ENCODE data around the gene APOL6. TPM values are rescaled to one million over a fixed set of nuclear protein-coding genes. Genes with fewer than 3 reads are reported as not detected.

The APOL6 gene
- total and polyA plus RNA-seq, 2 of the 4 experiments (the other 2 are of a cell fraction): 1.2 to 7.2 TPM

DNA sequence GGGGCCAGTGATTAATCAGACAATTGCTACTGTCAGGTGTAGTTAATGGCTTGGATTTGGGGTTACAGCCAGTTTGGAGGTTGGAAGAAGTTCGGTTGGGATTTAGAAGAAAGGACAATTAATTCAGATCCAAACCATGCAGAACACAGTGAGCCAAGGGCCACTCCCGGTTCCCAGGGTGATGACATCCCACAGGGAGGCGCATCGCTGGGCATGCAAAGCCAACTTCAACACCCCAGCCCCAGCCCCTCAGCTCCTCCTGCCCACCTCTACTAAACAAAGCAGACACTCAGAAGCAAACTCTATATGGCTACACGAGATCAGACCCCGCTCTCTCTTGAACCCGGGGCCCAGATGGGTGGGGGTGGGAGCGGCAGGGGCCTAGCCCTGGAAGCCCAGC is 41.3 kb upstream of the APOL6 start:
- Histone ChIP-seq H3K9me1 (ENCODE audit: insufficient read depth, low read length) (no peaks in the 10 kb centered on the region), H3K27ac (ENCODE audit: insufficient read depth, low read length) (no peak overlapping the region), H4K91ac (ENCODE audit: insufficient read depth, low read depth, low read length) (no peak overlapping the region), H3K14ac (replicated peaks; ENCODE audit: low read depth, low read length) (no peak overlapping the region), H3K4me3 (ENCODE audit: insufficient read depth, low read depth, low read length) (no peak overlapping the region), H3K9ac (ENCODE audit: low read depth, low read length) (no peak overlapping the region), H3K36me3 (ENCODE audit: control insufficient read depth, insufficient read depth, low read length) (no peaks in the 10 kb centered on the region), H3K79me1 (ENCODE audit: low read depth in 1 of 2, low read length in 2 of 2) (no peaks in the 10 kb centered on the region), H2AK5ac (ENCODE audit: low read depth, low read length) (no peak overlapping the region), H2BK20ac (ENCODE audit: low read depth, low read length) (no peak overlapping the region), H3K4ac (ENCODE audit: low read depth, low read length) (no peak overlapping the region), H3K4me2 (ENCODE audit: low read depth, low read length) (no peak overlapping the region), H2BK5ac (ENCODE audit: low read depth, low read length, poor library complexity, severe bottlenecking) (no peak overlapping the region), H4K8ac (ENCODE audit: low read depth in 2 of 2, low read length in 2 of 2) (no peak overlapping the region), H2AK9ac (replicated peaks; ENCODE audit: low read depth, low read length, poor library complexity) (no peak overlapping the region), H4K5ac (ENCODE audit: low read depth, low read length) (no peak overlapping the region), H3K56ac (ENCODE audit: extremely low read depth, insufficient read depth, low read length) (no peak overlapping the region), H3K18ac (ENCODE audit: low read depth, low read length) (no peak overlapping the region), H2BK15ac (ENCODE audit: low read depth, low read length) (no peak overlapping the region), H3K27me3 (ENCODE audit: control insufficient read depth, insufficient read depth, low read length) (peaks cover 66% of the 10 kb centered on the region), H4K20me1 (ENCODE audit: insufficient read depth, low read length) (no peaks in the 10 kb centered on the region), H3K9me3 (ENCODE audit: control insufficient read depth, insufficient read depth, low read length) (no peaks in the 10 kb centered on the region), H2BK120ac (ENCODE audit: low read depth, low read length) (no peak overlapping the region), H3K23ac (ENCODE audit: low read depth, low read length) (no peak overlapping the region), H3K4me1 (ENCODE audit: control insufficient read depth, insufficient read depth, low read length) (0 out of 2 replicates have a peak, but pooled peaks cover 1% of the 10 kb centered on the region), H2AFZ (replicated peaks; ENCODE audit: low read length, poor library complexity) (no peak overlapping the region)
- in situ Hi-C loops (cut with MboI; ENCODE audit: low sequenced_read_pairs) (no loop called here), intact Hi-C loops (cut with micrococcal nuclease) (no loop called here), dilution Hi-C loops (cut with HindIII; ENCODE audit: low sequenced_read_pairs, unreplicated experiment) (no loop called here)
- CTCF ChIA-PET: no interaction called here
- DNase-seq (no peak), ATAC-seq (ENCODE audit: low read depth) (no peak)
- WGBS, 2 experiments (ENCODE audit: extremely low coverage in 2 of 2, insufficient read length in 1 of 2): 100% methylated on average over 2 of the region's 8 CpGs; no CpG with 5 or more reads in 1 of the 2 experiments
- TF ChIP-seq POLR2A (IDR thresholded peaks at IDR 0.05; ENCODE audit: low read depth, low read length): no peak
- TF ChIP-seq RCOR1 (IDR thresholded peaks at IDR 0.05; ENCODE audit: insufficient replicate concordance, low read length): no peak
- TF ChIP-seq BHLHE40 (IDR thresholded peaks at IDR 0.05; ENCODE audit: low read depth, low read length): no peak
- TF ChIP-seq SMC3 (IDR thresholded peaks at IDR 0.05; ENCODE audit: low read depth, low read length): no peak
- no peak for TF ChIP-seq MAFK (IDR thresholded peaks at IDR 0.05; ENCODE audit: low read depth, low read length)
- TF ChIP-seq FOS (IDR thresholded peaks at IDR 0.05; ENCODE audit: low read depth, low read length): no peak
- TF ChIP-seq RFX5 (IDR thresholded peaks at IDR 0.05; ENCODE audit: low read depth, low read length): no peak
- no peak for TF ChIP-seq NFE2L2 (IDR thresholded peaks at IDR 0.05; ENCODE audit: low read depth, low read length)
- no peak for TF ChIP-seq ELK1 (IDR thresholded peaks at IDR 0.05; ENCODE audit: borderline replicate concordance, low read depth, low read length)
- TF ChIP-seq MAZ (IDR thresholded peaks at IDR 0.05; ENCODE audit: borderline replicate concordance, low read depth, low read length): no peak
- no peak for TF ChIP-seq CTCF (conservative IDR thresholded peaks at IDR 0.05; ENCODE audit: low read depth, low read length)
- TF ChIP-seq CHD1 (IDR thresholded peaks at IDR 0.05; ENCODE audit: low read depth, low read length): no peak
- no peak for TF ChIP-seq CEBPB (IDR thresholded peaks at IDR 0.05; ENCODE audit: low read depth, low read length)
- TF ChIP-seq, protein P1, sequence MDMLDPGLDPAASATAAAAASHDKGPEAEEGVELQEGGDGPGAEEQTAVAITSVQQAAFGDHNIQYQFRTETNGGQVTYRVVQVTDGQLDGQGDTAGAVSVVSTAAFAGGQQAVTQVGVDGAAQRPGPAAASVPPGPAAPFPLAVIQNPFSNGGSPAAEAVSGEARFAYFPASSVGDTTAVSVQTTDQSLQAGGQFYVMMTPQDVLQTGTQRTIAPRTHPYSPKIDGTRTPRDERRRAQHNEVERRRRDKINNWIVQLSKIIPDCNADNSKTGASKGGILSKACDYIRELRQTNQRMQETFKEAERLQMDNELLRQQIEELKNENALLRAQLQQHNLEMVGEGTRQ (IDR thresholded peaks at IDR 0.05; ENCODE audit: low read depth, low read length): no peak
- no peak for TF ChIP-seq MXI1 (IDR thresholded peaks at IDR 0.05; ENCODE audit: borderline replicate concordance, low read depth, low read length)
- no peak for TF ChIP-seq RAD21 (IDR thresholded peaks at IDR 0.05; ENCODE audit: low read length)
- BruUV-seq (replicated peaks): no TSS peak
- POLR2A ChIA-PET (ENCODE audit: unreplicated experiment): no interaction called here
